HG02870 (cell line): ENCODE data around the gene KIF24.
"Not testable (repeated sequence)": the region's sequence is repeated elsewhere in the genome, so short reads cannot be mapped to it uniquely, and the experiment has no call there.

Source experiments
- ATAC-seq: cut with Tn5 transposase; IDR thresholded peaks from one replicate; pipeline ENCODE4 v1.9.1; 2021; ENCODE audit warnings: mild to moderate bottlenecking, moderate library complexity; ENCODE audit not compliant: unreplicated experiment

Gene KIF24

GRCh38 chr9:34328987-34329832, at the start of gene KIF24, which contains the start of gene NUDT2:
TSS of gene KIF24 (minus strand) at chr9:34329268. CDS start at chr9:34311346, 17,922 bp downstream.
TSS of gene NUDT2 (plus strand) at chr9:34329569. CDS start at chr9:34339040, 9,471 bp downstream.
- peak; percentile 95 for ATAC-seq

DNA sequence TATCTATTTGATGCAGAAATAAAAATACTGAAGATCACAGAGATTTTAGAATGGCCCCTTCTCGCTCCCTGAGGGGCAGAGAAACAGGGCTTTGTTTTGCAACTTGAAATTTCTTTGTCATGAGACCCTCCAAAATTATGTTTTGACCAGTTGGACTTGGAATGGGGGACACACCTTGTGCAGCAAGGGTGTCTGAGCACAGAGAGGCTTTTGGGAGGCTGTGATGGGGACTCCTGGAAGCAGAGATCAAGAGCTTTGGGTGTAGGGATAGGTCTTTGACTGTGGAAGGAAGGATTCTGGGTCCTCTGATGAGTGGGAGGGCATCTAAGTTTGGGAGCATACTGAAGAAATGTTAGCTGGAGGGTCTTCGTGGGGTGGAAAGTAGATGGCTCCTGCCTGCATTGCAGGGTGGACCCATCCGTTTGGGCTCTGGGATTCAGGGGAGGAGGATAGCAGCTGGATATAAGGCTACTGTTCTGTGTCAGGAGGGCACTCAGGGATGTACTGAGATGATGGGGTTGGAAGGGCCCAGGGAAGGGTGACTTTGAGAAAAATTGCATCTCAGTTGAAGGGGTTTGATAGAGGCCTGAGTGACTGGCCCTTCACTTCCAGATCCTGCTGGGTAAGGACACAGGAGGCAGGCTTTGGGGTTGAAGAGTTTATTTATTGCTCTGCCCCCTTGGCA, 49.5 kb upstream of the KIF24 start:
- ATAC-seq = no peak

DNA sequence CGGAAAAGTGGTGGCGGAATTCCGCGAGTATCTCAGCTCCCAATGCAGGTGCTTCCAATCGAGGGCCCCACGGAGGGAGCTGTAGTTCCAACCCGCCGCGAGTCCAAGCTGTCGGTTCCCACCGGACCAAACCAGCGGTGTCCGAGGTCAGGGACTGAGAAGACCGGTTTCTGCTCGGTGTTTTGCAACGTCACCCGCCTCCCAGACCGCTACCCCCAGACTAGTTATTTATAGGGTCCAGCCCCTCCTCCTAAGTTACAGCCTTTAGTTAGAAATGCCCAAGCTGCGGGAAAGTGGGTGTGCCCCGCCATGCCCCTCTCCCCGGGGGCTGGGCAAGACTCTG, 48.3 kb upstream of the KIF24 start:
- no peak for ATAC-seq

GRCh38 chr9:34376596-34377403, 47.7 kb upstream of the KIF24 start, which contains the start of gene MYORG:
TSS of gene MYORG (minus strand) at chr9:34376898. CDS start at chr9:34372943, 3,955 bp downstream.
- ATAC-seq = peak; percentile 74

DNA sequence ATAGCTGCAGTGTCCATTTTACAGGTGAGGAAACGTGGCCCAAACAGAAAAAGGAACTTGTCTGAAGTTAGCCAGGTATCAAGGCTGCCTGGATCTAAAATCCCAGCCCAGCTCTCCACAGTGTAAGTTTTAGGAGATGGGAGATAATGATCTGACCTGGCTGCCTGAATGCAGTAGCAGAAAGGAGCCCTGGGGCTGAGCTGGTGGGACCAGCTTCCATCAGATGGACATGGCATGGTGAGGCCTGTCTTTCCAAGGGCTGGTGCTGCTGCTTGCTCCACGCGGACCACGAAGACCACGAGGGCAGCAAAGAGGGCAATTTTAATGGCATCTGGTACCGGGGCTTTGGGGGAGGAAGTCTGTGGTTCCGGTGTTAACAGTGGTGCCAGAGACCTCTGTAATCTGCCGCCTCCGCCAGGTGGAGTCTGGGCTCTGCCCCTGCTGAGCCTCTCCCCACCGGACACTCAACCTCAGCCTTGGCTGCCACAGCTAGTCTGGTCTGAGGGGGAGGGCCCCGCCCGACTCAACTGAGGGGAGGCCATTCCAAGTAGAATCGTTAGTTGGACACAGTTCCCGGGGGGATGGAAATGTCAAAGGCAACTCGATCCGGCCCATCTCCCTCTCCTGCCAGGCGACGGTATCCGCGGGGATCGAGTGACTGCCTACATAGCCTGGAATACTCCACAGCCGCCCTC, 47.0 kb upstream of the KIF24 start:
- ATAC-seq = no peak

- ATAC-seq = no peak
Observed at GRCh38 chr9:34374905-34375552, 46.0 kb upstream of the KIF24 start.

- ATAC-seq = no peak
Observed at GRCh38 chr9:34374339-34374738, 45.3 kb upstream of the KIF24 start.

- no peak for ATAC-seq
Observed at GRCh38 chr9:34373749-34374148, 44.7 kb upstream of the KIF24 start.

DNA sequence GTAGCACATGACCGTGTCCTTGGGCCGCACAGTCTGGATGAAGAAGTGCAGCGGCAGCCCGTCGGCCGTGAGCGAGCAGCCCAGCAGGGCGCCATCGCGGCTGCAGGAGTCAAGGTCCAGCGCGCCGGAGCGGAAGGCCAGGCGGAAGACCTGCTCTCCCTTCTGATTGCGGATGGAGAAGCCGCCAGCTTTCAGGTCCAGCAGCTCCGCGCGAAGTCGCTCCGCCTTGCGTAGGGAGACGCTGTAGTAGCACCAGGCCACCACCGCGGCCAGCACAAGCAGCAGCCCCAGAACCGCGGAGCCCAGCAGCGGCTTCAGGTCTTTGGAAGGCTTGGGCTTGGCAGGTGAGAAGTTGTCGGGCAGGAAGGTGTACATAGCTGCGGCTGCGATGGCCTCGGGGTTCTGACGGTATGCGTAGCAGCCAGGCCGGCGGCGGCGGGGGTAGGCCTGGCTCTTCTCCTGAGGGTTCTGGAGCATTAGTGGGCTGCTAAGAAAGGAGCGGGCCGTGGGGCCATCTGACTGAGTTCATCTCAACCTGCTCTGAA, 43.5 kb upstream of the KIF24 start:
- ATAC-seq = no peak

GRCh38 chr9:34371886-34372466, 42.9 kb upstream of the KIF24 start:
- no peak for ATAC-seq

- no peak for ATAC-seq
Observed at GRCh38 chr9:34370970-34371880, 42.2 kb upstream of the KIF24 start.

DNA sequence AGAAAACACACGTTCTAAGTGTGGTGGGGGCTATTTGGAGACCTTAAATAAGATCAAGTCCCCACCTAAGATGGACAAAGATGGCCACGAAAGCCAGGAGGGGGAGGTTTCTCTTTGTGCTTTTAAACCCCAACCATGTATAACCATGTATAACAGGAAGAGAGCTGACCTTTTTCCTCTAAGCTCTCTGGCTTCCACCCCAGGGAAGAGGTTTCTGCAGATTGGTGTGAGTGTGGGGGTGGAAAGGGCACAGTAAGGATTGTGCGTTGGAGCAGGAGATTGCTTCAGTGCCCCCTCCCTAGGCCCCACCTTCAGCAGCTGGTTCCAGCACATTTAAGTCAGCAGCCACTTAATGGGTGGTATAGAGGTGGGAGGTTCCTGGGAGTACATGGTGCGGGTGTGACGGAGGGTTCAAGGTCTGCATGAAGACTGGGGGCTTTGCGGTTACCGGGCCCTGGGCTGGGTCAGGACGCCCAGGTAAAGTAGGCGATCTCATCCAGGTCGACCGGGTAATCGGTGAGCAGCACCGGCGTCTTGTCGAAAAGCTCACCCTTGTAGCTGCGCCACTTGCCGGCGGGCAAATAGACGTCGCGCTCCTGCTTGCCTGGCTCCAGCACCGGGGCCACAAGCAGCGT, 41.4 kb upstream of the KIF24 start:
- no peak for ATAC-seq

- ATAC-seq = no peak
Observed at GRCh38 chr9:34369636-34370035, 40.6 kb upstream of the KIF24 start.

DNA sequence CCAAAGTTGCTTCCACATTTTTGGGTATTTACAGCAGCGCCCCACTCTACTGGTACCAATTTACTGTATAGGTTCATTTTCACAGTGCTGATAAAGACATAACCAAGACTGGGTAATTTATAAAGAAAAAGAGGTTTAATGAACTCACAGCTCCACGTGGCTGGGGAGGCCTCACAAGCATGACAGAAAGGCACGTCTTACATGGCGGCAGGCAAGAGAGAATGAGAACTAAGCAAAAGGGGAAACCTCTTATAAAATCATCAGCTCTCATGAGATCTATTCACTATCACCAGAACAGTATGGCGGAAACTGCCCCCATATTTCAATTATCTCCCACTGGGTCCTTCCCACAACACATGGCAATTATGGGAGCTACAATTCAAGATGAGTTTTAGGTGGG, 39.7 kb upstream of the KIF24 start:
- ATAC-seq = not testable (repeated sequence)

GRCh38 chr9:34367751-34368410, 38.8 kb upstream of the KIF24 start:
- ATAC-seq = not testable (repeated sequence)

DNA sequence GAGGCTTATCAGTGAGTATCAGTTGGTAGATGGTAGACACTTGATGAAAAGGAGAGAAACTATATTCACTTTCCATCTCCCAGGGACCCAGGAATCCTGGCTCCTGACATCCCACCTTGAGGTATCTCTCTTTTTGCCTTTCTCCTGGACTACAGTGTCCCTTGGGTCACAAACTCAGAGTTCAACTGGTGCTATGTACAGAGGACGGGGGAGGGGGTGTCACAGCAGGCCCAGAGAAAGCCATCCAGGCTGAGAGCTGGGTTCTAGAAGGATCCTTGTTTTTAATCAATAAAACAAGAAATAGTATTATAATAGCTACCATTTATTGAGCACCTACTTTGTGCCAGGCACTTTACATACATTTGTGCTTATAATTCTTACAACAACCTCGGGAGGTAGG, 37.3 kb upstream of the KIF24 start:
- ATAC-seq = no peak

DNA sequence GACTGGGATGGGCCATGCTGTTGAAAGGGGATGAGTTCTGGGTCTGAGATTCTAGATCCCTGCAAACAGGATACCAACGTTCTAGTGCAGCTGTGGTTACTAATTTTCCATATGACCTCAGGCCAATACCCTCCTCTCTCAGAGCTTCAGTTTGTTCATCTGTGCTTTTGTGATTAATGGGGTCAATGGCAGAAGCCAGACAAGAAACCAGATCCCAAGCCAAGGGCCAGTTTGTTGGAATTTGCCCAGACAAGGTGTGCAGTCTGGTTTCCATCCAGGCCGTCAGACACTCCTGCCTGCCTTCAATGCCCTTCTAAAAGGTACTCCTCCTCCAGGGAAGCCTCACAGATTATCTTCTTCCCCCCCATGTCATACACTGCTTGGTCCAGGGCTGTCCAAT, 36.2 kb upstream of the KIF24 start:
- no peak for ATAC-seq
